DMS153 treated with DMSO at 0.1 percent for 48 hours (cell line): ENCODE measurements around the gene KRTAP9-7.

ENCODE experiments used
- DNase-seq: peaks from one replicate; lab custom pipeline; 2025; ENCODE audit not compliant: unreplicated experiment; lab: John Stamatoyannopoulos, UW

Gene KRTAP9-7

DNA sequence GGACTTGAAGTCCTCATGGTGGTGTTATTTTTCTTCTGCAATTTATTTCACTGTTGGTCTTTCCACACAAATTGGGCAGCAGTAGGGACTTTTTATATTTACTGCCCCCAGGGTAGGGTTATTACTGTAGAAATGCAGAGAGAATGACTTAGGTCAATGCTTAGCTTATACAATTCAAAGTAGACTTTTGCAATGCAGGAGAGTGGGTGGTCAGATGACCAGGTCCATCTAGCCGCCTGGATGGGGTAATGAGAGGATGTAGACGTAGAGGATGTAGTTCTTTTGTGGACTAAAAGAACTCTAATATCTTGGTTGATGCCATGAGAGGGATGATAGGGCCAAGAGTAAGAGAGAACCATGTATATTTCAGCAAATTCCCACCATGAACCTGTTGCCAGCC lies 42.7 kb downstream of the KRTAP9-7 start:
- no peak for DNase-seq

DNA sequence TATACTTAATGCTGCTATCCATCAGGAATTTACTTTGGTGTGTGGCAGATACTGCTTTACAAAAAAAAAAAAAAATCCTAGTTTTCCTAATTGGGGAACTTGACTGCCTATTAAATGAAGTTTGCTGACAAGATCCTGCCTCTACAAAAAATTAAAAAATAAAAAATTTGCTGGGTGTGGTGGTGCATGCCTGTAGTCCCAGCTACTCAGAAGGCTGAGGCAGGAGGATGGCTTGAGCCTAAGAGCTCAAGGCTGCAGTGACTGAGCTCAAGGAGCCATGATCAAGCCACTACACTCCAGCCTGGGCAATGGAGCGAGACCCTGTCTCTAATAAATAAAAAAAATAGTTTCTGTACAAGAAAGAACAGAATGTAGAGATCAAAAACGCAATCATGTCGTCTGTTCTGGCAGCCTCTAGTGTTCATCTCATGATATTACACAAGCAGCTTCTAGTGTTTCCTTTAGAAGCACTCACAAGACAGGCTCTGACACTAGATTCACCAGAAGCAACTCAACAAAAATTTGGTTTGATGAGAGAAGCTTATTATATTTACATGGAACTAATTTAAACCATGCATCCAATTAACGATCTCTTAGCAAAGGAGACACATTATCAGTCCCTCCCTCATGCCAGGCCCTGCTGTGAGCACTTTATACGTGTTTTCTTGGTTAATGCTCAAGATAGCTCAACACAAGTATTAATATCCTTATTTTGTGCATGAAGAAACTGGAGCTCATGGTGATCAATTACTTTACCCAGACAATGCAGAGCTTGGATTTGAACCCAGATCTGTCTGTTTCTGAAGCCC lies 46.8 kb downstream of the KRTAP9-7 start:
- DNase-seq = peak; percentile 8

DNA sequence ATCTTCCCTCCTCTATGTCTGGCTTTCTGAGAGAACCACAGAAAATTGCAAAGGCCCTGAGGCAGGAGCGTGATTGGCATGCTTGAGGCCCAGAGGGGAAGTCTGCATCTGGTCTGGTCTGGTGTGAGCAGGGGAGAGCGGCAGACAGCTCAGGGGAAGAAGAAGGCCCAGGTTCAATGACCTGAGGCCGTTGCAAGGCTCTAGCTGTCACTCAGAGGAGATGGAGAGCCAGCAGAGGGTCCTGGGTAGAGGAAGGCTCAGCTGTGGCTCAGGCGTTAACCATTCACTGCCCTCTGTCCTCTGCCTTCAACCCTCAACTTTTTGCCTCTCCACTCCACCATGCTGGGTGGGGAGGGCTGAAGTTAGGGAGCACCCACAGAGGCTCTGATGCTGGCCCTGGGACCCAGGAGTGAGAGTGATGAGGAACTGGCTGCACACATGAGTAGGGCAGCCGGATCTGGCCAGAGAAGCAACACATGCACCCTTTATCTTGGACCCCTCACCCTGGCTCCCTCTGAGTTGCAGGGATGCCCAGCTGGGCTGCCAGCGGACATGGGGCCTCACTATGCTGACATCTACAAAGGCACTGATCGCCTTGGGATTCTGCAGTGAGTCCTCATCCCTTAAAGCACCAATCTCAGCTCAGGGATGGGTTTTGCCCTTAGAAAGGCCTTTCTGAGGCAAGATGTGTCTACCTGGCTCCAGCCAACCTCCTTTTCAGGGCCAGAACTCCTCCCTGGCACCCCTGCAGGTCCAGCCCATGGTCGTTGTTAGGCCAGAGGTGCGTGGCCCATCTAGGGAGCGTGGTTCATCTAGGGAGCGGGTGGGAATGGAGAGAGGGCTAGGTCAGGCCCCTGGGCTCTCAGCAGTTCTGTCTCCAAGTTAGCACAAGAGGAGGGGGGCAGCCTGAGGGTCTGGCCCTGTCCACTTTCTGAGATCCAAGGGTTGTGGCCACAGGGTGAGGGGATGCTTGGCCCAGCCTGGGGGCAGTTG lies 47.7 kb downstream of the KRTAP9-7 start:
- no peak for DNase-seq

DNA sequence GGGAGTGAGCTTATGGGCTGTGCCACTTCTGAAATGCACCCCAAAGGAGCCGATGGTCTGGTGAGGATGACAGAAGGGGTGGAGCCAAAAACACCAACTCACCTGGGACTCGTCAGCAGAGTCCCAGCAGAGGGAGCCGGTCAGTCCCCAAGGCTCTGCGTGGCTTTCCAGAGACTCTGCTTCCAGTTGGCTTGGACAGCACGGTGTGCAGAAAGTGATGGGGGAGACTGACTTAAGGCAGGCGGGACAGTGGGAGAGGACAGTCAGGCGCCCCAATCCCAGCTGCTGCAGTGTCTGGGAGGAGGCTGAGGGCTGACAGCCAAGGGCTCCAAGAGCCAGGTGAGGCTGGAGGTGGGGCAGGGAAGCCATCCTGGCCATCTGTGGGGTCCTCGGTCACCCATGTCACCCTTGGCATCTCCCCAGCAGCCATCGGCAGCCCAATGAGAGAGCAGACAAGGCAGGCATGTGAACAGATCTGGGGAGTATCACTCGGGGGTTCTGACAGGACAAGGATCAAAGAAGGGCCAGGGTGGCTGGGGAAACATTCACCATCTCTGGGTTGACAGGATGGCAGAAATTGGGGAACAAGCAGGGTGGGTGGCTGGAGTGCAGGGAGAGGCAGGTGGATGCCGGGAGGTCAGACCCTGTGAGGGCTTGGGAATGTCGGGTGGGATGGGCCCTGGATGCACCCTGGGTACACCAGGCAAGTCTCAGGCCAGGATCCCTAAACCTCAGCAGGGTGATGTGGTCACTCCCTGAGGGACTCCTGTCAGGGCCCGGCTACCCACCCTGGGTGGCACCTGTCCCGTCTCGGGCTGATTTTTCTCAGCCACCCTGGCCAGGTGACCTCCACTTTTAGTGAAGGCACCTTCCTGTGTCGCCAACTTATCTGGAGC lies 48.9 kb downstream of the KRTAP9-7 start:
- no peak for DNase-seq

DNA sequence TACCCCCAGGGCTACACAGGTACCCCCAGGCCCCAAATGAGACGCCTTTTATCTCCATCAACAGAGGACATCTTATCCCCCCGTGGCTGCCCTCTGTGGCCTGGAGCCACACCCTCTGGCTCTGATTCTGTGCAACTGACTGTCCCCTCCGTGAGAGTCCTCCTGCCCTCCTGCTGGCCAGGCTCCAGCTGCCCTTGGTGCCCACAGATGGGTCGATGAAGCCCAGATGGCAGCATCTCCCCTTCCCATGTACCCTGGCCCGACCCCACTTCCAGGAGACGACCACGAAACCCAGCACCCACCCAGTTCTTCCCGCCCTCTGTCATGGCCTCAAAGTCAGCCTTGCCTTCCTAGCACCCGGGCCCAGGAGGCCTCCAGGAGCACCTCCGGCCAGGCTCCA lies 49.6 kb downstream of the KRTAP9-7 start:
- DNase-seq = no peak

DNA sequence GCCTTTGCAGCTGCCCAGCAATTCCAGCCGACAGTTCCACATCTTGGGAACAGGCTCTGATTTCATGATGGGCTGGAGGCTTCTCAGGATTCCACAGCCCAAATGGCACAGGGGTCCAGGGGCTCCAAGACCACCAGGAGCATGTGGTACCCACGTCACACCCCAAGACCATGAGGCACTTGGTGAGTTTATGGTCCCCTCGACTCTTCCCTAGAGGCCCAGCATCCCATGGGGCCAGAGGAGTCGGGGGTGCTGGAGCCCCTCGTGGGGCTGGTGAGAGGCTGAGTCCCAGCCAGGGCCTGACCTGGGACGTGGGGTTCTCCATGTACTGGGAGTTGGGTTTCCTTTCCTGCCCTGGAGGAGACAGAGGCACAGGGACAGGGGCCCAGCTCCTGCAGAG lies 50.1 kb downstream of the KRTAP9-7 start:
- DNase-seq = no peak
